Measurements from ENCODE around the gene SSX4B.

GRCh38 chrX:48357681-48358080 is 54.1 kb downstream of the SSX4B start:
- TF ChIP-seq CTCF (IDR thresholded peaks at IDR 0.05) (no peak), TAF1 (IDR thresholded peaks at IDR 0.05; ENCODE audit: borderline replicate concordance, low read depth, low read length) (no peak)

All from SK-N-SH (cell line).